Measurements from ENCODE around the gene MAPKBP1. TPM values are rescaled to one million over a fixed set of nuclear protein-coding genes. Genes with fewer than 3 reads are reported as not detected.
A peak's percentile ranks its signal among the peaks of the same experiment; 100 is the strongest.

The MAPKBP1 gene
- total and polyA plus RNA-seq, 3 experiments from 2014 or later = 4.8 to 17.8 (median 16.0) TPM

GRCh38 chr15:41788262-41788661 is 14.0 kb downstream of the MAPKBP1 start:
- Histone ChIP-seq H3K4me1 (ENCODE audit: insufficient read depth, low read length) (peaks cover 22% of the 10 kb centered on the region), H3K9me3 (ENCODE audit: low read length) (no peaks in the 10 kb centered on the region), H3K36me3 (ENCODE audit: insufficient read depth, low read length) (no peaks in the 10 kb centered on the region), H3K27me3 (ENCODE audit: insufficient read depth, low read length, poor library complexity, severe bottlenecking) (no peaks in the 10 kb centered on the region), H3K4me3 (ENCODE audit: low read length) (no peak overlapping the region), H3K27ac (ENCODE audit: low read depth, low read length) (no peak overlapping the region)
- Mint-ChIP-seq H3K27ac (peak overlapping the region in 1 of 8 donors; percentile 2), H3K4me3 (no peak overlapping the region), H3K4me1 (peaks cover 40 to 51% (median 44%) of the 10 kb centered on the region in 3 donors), H3K27me3 (no peaks in the 10 kb centered on the region), H3K9me3 (no peaks in the 10 kb centered on the region), H3K36me3 (peaks cover 0 to 6% (median 2%) of the 10 kb centered on the region in 3 donors)
- CTCF ChIA-PET = interaction anchor here (1.0 kb wide), 1 partner anchor 15 kb away, joined by 3 read pairs; no protein-coding TSS in a partner anchor
- DNase-seq = no peak
- POLR2A ChIA-PET = no interaction called here

DNA sequence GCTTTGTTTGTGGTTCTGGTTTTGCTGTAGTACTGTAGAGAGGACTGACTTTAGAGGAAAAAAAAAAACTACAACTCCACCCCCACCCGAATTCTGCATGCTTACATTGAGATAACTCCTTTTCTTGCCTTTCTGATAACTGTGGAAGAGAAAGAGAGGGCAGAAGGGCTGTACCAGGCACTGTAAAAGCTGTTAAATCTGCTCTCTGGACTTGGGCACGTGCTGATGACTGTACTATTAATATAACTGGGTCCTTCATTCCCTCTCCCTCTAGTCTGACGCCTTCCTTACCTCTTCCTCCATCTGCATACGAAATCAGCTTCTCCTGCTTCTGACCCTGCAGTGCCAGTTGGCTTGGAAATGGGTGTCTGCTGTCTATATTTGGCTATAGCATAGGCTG is 15.0 kb downstream of the MAPKBP1 start:
- Histone ChIP-seq H3K4me1 (ENCODE audit: insufficient read depth, low read length) (peaks cover 22% of the 10 kb centered on the region), H3K4me3 (ENCODE audit: low read length) (no peak overlapping the region), H3K9me3 (ENCODE audit: low read length) (no peaks in the 10 kb centered on the region), H3K27ac (ENCODE audit: low read depth, low read length) (no peak overlapping the region), H3K36me3 (ENCODE audit: insufficient read depth, low read length) (no peaks in the 10 kb centered on the region), H3K27me3 (ENCODE audit: insufficient read depth, low read length, poor library complexity, severe bottlenecking) (no peaks in the 10 kb centered on the region)
- no peak for DNase-seq
- peaks cover 0 to 1% (median 0%) of the 10 kb centered on the region in 3 donors for H3K36me3 Mint-ChIP-seq
- H3K4me3 Mint-ChIP-seq = no peak overlapping the region
- H3K27me3 Mint-ChIP-seq = no peaks in the 10 kb centered on the region
- H3K4me1 Mint-ChIP-seq = peaks cover 39 to 50% (median 43%) of the 10 kb centered on the region in 3 donors
- ChIA-PET POLR2A (no interaction called here), CTCF (interaction anchor here (1.0 to 1.3 kb wide), 3 partner anchors 15 to 22 kb away, joined by 3 read pairs; partner anchors contain the start of gene MAPKBP1)
- H3K9me3 Mint-ChIP-seq = no peaks in the 10 kb centered on the region
- peak overlapping the region in 1 of 8 donors; percentile 11 for H3K27ac Mint-ChIP-seq

- no peaks in the 10 kb centered on the region for H3K36me3 ChIP-seq (ENCODE audit: insufficient read depth, low read length)
- no peak overlapping the region for H3K4me3 ChIP-seq (ENCODE audit: low read length)
- peaks cover 22% of the 10 kb centered on the region for H3K4me1 ChIP-seq (ENCODE audit: insufficient read depth, low read length)
- DNase-seq = no peak
- no peaks in the 10 kb centered on the region for H3K9me3 ChIP-seq (ENCODE audit: low read length)
- H3K27me3 ChIP-seq (ENCODE audit: insufficient read depth, low read length, poor library complexity, severe bottlenecking) = no peaks in the 10 kb centered on the region
- peak overlapping the region in 5 of 8 donors; percentile 6 to 88 (median 26) for H3K27ac Mint-ChIP-seq
- H3K4me1 Mint-ChIP-seq = peaks cover 39 to 50% (median 46%) of the 10 kb centered on the region in 3 donors
- ChIA-PET POLR2A (no interaction called here), CTCF (interaction anchor here (1.2 to 1.3 kb wide), 3 partner anchors 15 to 115 kb away, joined by 3 read pairs; partner anchors contain the start of gene MAPKBP1)
- peaks cover 0 to 1% (median 0%) of the 10 kb centered on the region in 3 donors for H3K36me3 Mint-ChIP-seq
- H3K9me3 Mint-ChIP-seq = no peaks in the 10 kb centered on the region
- H3K27me3 Mint-ChIP-seq = no peaks in the 10 kb centered on the region
- no peak overlapping the region for H3K27ac ChIP-seq (ENCODE audit: low read depth, low read length)
- H3K4me3 Mint-ChIP-seq = no peak overlapping the region
These were observed 15.4 kb downstream of the MAPKBP1 start for GRCh38 chr15:41789662-41790061.

DNA sequence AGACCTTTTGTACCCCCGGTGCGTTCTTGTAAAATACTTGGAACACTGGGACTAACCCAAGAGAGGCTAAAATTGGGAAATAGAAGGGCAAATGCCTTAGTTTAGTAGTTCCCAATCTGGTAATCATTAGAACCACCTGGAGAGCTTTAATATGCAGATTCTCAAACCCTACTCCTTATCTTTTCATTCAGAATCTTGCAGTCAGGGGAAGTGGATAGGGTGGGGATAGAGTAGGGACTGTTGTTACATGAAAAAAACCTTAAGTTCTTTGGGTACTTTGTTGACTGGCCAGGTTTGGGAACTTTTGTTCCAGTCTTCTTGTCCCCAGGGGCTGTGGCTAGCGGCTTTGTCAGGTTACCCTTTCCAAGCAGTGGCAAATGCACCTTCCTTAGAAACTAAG is 15.9 kb downstream of the MAPKBP1 start:
- H3K27ac Mint-ChIP-seq = peak overlapping the region in 6 of 8 donors; percentile 6 to 88 (median 28)
- H3K4me1 ChIP-seq (ENCODE audit: insufficient read depth, low read length) = peaks cover 22% of the 10 kb centered on the region
- no peak for DNase-seq
- H3K27me3 ChIP-seq (ENCODE audit: insufficient read depth, low read length, poor library complexity, severe bottlenecking) = no peaks in the 10 kb centered on the region
- no peak overlapping the region for H3K27ac ChIP-seq (ENCODE audit: low read depth, low read length)
- H3K36me3 ChIP-seq (ENCODE audit: insufficient read depth, low read length) = no peaks in the 10 kb centered on the region
- no peaks in the 10 kb centered on the region for H3K27me3 Mint-ChIP-seq
- CTCF ChIA-PET = interaction anchor here (1.3 kb wide), 1 partner anchor 114 kb away, joined by 3 read pairs; no protein-coding TSS in a partner anchor
- H3K4me3 ChIP-seq (ENCODE audit: low read length) = no peak overlapping the region
- no peaks in the 10 kb centered on the region for H3K9me3 Mint-ChIP-seq
- POLR2A ChIA-PET = no interaction called here
- H3K36me3 Mint-ChIP-seq = peaks cover 0 to 1% (median 0%) of the 10 kb centered on the region in 3 donors
- no peak overlapping the region for H3K4me3 Mint-ChIP-seq
- no peaks in the 10 kb centered on the region for H3K9me3 ChIP-seq (ENCODE audit: low read length)
- H3K4me1 Mint-ChIP-seq = peaks cover 40 to 50% (median 48%) of the 10 kb centered on the region in 3 donors

GRCh38 chr15:41790756-41791546 is 16.7 kb downstream of the MAPKBP1 start:
- Histone ChIP-seq H3K27ac (ENCODE audit: low read depth, low read length) (no peak overlapping the region), H3K9me3 (ENCODE audit: low read length) (no peaks in the 10 kb centered on the region)
- H3K27ac Mint-ChIP-seq = peak overlapping the region in 7 of 8 donors; percentile 8 to 80 (median 26)

DNA sequence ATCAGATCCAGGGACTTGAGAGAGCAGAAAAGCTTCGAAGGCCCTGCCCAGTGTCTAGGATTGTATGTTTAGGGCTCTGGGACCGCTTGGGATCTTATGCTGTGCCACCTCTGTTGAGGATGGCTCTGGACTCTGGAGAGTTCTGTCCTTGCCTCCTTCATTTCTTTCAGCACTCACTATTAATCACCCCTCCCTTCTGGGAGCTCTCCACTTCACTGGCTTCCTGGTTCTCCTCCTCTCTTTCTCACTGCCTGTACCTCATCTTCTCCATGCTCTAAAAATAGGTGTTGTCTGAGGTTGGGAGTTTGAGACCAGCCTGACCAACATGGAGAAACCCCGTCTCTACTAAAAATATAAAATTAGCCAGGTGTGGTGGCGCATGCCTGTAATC is 17.3 kb downstream of the MAPKBP1 start:
- POLR2A ChIA-PET = no interaction called here
- H3K27ac ChIP-seq (ENCODE audit: low read depth, low read length) = no peak overlapping the region
- H3K4me1 Mint-ChIP-seq = peaks cover 43 to 56% (median 55%) of the 10 kb centered on the region in 3 donors

More at GRCh38 chr15:41790756-41791546, 16.7 kb downstream of the MAPKBP1 start:
- POLR2A ChIA-PET = no interaction called here
- no peak for DNase-seq
- Histone ChIP-seq H3K4me3 (ENCODE audit: low read length) (no peak overlapping the region), H3K4me1 (ENCODE audit: insufficient read depth, low read length) (peaks cover 22% of the 10 kb centered on the region), H3K36me3 (ENCODE audit: insufficient read depth, low read length) (no peaks in the 10 kb centered on the region), H3K27me3 (ENCODE audit: insufficient read depth, low read length, poor library complexity, severe bottlenecking) (no peaks in the 10 kb centered on the region)
- Mint-ChIP-seq H3K27me3 (no peaks in the 10 kb centered on the region), H3K4me3 (peak overlapping the region in 2 of 7 donors; percentile 33 to 68), H3K4me1 (peaks cover 42 to 52% (median 50%) of the 10 kb centered on the region in 3 donors), H3K36me3 (peaks cover 0 to 1% (median 0%) of the 10 kb centered on the region in 3 donors), H3K9me3 (no peaks in the 10 kb centered on the region)
- CTCF ChIA-PET = interaction anchor here (1.3 to 2.8 kb wide), 2 partner anchors 20 to 114 kb away, joined by 3 to 9 read pairs; no protein-coding TSS in a partner anchor

DNA sequence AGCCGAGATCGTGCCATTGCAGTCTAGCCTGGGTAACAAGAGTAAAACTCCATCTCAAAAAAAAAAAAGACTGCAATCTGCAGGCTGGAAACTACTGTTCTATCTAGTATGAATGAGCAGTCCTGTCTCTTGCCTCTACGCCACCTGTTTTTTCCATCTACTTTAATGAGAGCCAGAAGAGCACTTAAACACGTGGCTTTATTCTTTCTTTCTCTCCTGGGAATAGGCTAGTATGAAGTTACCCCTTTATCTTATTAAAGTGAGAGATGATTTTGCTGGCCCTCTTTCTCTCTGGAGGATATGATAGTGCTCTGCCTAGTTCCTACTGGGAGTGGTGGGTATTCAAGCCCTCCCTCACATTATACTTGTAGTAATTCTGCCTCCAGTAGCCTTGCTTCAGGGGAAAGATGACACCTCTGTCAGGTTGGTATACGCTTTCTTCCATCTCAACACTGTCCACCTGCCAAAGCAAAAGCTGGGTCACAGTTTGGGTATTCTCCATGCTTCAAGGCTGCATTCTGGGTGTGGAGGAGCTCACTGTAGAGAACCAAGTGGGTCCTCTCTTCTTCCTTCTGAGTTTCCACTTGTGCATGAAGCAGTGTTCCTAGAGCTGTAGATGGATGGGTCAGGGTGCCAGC is 17.8 kb downstream of the MAPKBP1 start:
- Histone ChIP-seq H3K27me3 (ENCODE audit: insufficient read depth, low read length, poor library complexity, severe bottlenecking) (no peaks in the 10 kb centered on the region), H3K27ac (ENCODE audit: low read depth, low read length) (no peak overlapping the region), H3K9me3 (ENCODE audit: low read length) (no peaks in the 10 kb centered on the region), H3K4me1 (ENCODE audit: insufficient read depth, low read length) (peaks cover 22% of the 10 kb centered on the region), H3K4me3 (ENCODE audit: low read length) (no peak overlapping the region), H3K36me3 (ENCODE audit: insufficient read depth, low read length) (no peaks in the 10 kb centered on the region)
- H3K9me3 Mint-ChIP-seq = no peaks in the 10 kb centered on the region
- POLR2A ChIA-PET = no interaction called here
- no peaks in the 10 kb centered on the region for H3K27me3 Mint-ChIP-seq
- H3K27ac Mint-ChIP-seq = peak overlapping the region in 2 of 8 donors; percentile 44 to 51
- peaks cover 0 to 1% (median 0%) of the 10 kb centered on the region in 3 donors for H3K36me3 Mint-ChIP-seq
- H3K4me3 Mint-ChIP-seq = peak overlapping the region in 1 of 7 donors; percentile 0
- peaks cover 43 to 56% (median 55%) of the 10 kb centered on the region in 3 donors for H3K4me1 Mint-ChIP-seq
- CTCF ChIA-PET = interaction anchor here (1.3 to 2.8 kb wide), 2 partner anchors 19 to 28 kb away, joined by 3 to 9 read pairs; no protein-coding TSS in a partner anchor
- no peak for DNase-seq

More for the DNA sequence above, 17.3 kb downstream of the MAPKBP1 start:
- CTCF ChIA-PET = interaction anchor here (2.8 kb wide), 1 partner anchor 20 kb away, joined by 9 read pairs; no protein-coding TSS in a partner anchor
- H3K9me3 Mint-ChIP-seq = no peaks in the 10 kb centered on the region
- H3K4me3 Mint-ChIP-seq = peak overlapping the region in 1 of 7 donors; percentile 68
- DNase-seq = no peak
- Histone ChIP-seq H3K36me3 (ENCODE audit: insufficient read depth, low read length) (no peaks in the 10 kb centered on the region), H3K4me3 (ENCODE audit: low read length) (no peak overlapping the region), H3K27me3 (ENCODE audit: insufficient read depth, low read length, poor library complexity, severe bottlenecking) (no peaks in the 10 kb centered on the region), H3K9me3 (ENCODE audit: low read length) (no peaks in the 10 kb centered on the region), H3K4me1 (ENCODE audit: insufficient read depth, low read length) (peaks cover 22% of the 10 kb centered on the region)
- H3K36me3 Mint-ChIP-seq = peaks cover 0 to 1% (median 0%) of the 10 kb centered on the region in 3 donors
- peak overlapping the region in 3 of 8 donors; percentile 17 to 80 (median 44) for H3K27ac Mint-ChIP-seq
- no peaks in the 10 kb centered on the region for H3K27me3 Mint-ChIP-seq

Measured in CD8-positive, alpha-beta memory T cell (primary cell).